ENCODE measurements around the gene CLCA4. TPM values are rescaled to one million over a fixed set of nuclear protein-coding genes. Genes with fewer than 3 reads are reported as not detected.
"Not testable (repeated sequence)": the region's sequence is repeated elsewhere in the genome, so short reads cannot be mapped to it uniquely, and the experiment has no call there.

CLCA4 gene, protein sequence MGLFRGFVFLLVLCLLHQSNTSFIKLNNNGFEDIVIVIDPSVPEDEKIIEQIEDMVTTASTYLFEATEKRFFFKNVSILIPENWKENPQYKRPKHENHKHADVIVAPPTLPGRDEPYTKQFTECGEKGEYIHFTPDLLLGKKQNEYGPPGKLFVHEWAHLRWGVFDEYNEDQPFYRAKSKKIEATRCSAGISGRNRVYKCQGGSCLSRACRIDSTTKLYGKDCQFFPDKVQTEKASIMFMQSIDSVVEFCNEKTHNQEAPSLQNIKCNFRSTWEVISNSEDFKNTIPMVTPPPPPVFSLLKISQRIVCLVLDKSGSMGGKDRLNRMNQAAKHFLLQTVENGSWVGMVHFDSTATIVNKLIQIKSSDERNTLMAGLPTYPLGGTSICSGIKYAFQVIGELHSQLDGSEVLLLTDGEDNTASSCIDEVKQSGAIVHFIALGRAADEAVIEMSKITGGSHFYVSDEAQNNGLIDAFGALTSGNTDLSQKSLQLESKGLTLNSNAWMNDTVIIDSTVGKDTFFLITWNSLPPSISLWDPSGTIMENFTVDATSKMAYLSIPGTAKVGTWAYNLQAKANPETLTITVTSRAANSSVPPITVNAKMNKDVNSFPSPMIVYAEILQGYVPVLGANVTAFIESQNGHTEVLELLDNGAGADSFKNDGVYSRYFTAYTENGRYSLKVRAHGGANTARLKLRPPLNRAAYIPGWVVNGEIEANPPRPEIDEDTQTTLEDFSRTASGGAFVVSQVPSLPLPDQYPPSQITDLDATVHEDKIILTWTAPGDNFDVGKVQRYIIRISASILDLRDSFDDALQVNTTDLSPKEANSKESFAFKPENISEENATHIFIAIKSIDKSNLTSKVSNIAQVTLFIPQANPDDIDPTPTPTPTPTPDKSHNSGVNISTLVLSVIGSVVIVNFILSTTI
- not detected in 2 replicates for total RNA-seq (2014; rRNA removed; shearing (Covaris generic))
- polyA plus RNA-seq (2014; cell fraction: nucleus; rRNA removed) = not detected in 2 replicates

DNA sequence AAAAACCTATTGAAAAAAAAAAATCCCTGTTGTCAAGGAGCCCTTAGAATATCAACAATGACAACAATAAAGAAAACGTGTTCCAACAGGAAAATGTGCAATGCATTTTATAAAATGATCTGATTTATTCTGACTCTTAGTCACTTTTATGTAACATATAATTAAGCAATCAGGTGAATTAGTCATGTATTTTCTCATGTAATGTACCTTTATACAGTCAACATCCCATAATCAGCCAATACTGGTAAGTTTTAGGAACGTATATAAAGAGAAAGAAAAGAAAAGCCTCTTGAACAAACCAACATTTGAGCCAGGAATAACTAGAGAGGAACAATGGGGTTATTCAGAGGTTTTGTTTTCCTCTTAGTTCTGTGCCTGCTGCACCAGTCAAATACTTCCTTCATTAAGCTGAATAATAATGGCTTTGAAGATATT is at the start of gene CLCA4:
Gene CLCA4, plus strand, starts transcription at position 292 of the 435 bp plus-strand sequence. Its CDS starts 42 bp downstream, at position 334.
- no peak for DNase-seq (ENCODE audit: extremely low read depth, low read depth)

DNA sequence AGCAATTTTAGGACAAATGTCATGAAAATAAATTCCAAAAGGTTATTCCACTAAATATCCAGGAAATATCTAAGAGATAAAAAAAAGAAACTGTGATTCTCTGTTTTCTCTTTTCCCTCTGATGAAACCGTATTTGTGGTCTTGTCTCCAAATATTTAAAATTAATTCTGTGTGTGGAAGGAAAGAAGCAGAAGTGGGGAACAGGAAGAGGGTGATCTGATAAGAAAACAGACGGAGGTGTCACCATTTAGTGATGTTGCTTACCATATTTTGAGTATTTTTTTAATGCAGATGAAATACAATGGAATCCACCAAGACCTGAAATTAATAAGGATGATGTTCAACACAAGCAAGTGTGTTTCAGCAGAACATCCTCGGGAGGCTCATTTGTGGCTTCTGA is 48.6 kb upstream of the CLCA4 start:
- DNase-seq (ENCODE audit: extremely low read depth, low read depth) = no peak

DNA sequence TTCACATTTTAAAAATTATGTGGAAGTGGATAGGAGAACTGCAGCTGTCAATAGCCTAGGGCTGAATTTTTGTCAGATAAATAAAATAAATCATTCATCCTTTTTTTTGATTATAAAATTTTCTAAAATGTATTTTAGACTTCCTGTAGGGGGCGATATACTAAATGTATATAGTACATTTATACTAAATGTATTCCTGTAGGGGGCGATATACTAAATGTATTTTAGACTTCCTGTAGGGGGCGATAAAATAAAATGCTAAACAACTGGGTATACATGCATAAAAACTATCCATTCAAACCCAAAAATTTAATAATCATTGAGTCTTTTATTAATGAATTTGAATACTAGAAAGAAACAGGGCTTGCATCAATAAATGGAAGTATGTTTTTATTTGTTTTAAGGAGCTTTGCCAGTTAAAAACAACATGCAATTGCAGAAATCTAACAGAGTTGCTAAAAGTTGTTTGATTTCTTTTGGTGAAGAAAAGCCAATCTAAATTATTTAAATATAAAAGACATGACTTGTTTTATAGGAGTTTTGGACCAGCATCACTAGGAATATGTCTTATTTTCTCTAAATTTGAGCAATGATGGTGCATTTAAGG is 46.8 kb upstream of the CLCA4 start:
- DNase-seq (ENCODE audit: extremely low read depth, low read depth) = peak; percentile 15

DNA sequence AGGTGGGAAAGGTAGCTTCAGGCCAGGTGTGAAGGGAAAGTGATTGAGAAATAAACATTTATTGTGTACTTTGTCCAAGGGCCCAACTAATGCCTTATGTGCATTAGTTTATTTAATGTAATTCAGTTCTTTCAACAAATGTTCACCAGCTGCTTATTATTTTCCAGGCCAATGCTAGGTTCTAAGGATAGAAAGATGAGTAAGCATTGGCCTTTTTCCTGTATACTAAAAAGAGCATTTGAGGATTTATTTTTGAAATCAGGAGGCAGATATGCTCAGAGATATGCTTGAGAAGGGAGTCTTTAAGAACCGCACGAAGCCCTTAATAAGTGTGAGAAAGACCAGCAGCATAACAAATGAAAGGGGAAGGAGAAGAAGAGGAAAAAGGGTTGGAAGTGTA is 46.2 kb upstream of the CLCA4 start:
- DNase-seq (ENCODE audit: extremely low read depth, low read depth) = no peak

DNA sequence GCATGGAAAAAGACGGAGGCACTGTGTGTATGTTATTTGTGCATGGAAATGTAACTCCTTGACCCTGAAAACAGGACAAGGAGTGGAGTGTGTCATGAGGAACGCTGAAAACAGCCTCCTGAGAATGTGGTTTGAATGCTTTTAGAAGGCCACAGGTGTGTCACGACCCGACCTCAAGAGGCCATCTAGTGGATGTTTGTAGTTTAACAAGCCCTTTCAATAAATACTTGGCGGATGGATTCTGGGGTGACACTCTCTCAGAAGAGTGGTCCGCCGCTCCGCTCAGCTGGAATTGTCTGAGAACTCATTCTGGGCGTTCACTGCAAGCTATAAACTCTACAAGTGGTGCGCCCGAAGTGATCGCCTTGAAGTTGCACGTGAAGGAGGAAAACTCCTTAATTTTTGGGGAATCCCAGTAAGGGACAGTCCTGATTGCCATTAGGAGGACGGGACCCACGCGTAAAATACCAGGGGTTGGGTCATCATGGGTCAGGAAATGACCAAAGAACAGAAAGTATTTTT is 44.7 kb upstream of the CLCA4 start:
- not testable (repeated sequence) for DNase-seq (ENCODE audit: extremely low read depth, low read depth)

DNA sequence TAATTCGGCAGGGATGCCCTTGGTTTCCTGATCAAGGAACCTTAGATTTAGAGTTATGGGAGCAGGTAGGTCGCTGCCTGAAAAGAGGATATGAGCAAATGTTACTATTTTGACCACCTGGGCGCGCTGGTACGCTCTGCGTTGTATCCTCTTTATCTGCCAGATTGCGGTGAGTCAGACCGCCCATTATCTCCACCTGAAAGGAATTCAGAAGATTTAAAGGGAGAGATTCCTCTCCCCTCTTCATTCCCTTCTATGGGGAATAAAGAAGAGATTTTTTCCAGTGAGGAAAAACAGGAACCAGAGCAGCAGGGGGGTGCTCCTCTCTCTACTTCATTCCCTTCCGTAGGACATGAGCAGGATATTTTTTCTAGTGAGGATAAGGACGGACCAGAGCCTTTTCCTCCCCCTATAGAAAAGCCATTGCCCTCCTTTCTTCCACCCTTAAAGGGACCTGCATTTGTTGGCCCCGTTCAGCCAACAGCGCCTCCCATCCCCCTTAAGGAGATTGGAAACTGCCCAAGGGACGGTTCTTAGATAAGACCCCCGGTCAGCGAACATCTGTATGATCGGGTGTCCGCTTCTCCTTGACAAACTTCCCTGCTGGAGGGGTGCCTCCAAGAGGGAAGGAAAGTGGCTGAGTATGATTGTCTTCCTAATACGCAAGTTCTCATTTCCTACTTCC is 44.0 kb upstream of the CLCA4 start:
- no peak for DNase-seq (ENCODE audit: extremely low read depth, low read depth)

DNA sequence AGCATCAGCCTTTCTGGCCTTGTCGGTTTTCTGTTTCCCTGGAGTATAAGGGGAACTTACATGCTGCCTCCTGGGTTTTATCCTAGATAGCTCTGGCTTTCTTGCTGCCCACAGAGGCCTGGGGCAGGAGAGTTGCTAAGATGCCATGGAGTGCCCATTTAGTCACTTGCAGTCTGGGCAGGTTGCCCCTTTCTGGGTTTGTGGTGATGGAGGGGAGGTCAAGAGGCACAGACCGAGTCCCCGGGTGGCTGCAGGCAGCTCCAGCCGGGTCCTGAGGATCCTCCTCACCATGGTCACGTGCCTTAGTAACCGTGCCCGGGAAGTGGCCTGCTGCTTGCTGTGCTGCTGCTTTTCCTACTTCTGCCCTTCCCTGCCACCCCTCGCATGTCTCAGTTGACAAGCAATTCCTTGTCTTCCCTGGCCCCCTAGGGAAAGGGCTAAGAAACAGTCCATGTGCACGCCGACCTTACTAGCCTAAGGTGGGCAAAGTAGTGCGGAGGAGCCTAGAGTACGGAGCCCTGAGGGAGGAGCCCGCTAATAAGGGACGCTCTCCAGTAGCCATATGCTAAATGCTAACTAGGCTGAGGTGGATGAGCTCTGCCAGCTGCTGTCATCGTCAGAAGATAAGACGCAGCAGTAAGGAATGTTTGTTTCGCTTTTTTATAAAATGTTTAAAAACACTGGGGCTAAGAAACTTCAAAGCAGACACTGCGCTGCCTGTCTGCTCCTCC is 43.3 kb upstream of the CLCA4 start:
- DNase-seq (ENCODE audit: extremely low read depth, low read depth) = no peak

DNA sequence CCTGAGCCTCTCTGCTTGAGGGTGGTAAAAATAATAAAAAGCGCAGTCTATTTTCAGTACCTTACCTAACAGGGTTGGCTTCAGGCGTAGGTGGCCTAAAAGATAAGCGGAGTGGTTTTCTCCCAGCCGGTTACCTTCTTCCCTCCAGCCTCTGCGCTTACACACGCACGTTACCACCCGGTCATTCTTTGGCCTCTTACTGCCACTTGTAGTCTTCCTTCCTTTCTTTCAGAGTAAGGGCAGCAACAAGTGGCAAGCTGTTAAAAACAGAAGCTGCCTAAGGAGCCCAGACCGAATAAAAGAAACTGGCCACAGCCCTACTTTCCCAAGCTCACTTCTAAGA is 42.8 kb upstream of the CLCA4 start:
- DNase-seq (ENCODE audit: extremely low read depth, low read depth) = no peak

DNA sequence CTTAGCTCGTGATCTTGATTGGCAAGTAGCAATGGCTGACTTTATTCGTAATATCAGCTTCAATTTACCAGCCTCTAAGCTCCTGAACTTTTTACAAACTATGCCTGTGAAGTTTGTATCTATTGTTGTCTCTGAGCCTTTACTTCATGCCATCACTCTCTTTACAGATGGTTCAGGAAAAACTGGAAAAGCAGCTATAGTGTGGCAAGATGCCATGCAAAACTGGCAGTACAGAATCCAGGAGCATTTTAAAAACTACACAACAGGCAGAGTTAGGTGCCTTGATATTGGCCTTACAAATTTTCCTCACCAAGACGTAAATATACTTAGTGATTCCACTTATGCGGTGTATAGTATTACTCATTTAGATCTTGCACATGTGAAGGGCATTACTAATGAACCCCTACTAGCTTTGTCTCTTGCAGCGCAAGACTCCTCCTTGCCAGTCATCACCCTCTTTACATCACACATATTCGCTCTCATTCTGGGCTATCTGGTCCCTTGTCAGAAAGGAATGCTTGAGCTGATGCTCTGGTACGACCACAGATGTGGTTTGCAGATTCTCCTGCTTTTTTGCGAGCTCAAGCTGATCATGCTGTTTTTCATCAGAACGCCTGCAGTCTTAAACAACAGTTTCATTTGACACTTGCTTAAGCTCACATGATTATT is 41.8 kb upstream of the CLCA4 start:
- no peak for DNase-seq (ENCODE audit: extremely low read depth, low read depth)

DNA sequence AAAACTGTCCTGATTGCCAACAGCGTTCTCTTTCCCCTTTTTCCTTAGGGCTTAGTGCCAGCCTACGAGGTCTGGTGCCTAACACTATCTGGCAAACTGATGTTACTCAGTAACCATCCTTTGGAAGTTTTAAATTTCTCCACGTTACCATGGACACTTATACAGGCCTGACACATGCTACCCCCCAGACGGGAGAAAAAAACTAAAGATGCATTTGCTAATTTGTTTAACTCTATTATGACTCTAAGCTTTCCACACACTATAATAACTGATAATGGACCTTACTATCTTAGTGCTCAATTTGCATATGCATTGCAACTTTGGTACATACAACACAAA is 41.3 kb upstream of the CLCA4 start:
- no peak for DNase-seq (ENCODE audit: extremely low read depth, low read depth)

DNA sequence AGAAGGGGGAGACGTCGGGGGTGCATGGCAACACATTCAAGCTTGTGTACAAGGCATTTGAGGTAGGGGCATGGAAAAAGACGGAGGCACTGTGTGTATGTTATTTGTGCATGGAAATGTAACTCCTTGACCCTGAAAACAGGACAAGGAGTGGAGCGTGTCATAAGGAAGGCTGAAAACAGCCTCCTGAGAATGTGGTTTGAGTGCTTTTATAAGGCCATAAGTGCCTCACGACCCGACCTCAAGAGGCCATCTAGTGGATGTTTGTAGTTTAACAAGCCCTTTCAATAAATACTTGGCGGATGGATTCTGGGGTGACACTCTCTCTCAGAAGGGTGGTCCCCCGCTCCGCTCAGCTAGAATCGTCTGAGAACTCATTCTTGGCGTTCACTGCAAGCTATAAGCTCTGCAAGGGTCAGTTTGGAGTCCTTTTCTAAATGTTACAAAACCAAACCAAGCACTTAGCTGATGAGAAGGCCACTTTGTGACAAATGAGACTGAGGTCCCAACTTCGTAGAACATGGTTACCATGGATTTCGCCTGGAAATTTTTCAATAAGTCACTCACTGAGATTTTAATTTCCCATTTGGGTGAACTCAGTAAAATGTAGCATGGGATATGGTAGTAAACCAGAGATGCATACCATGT is 38.8 kb upstream of the CLCA4 start:
- peak; percentile 6 for DNase-seq (ENCODE audit: extremely low read depth, low read depth)

DNA sequence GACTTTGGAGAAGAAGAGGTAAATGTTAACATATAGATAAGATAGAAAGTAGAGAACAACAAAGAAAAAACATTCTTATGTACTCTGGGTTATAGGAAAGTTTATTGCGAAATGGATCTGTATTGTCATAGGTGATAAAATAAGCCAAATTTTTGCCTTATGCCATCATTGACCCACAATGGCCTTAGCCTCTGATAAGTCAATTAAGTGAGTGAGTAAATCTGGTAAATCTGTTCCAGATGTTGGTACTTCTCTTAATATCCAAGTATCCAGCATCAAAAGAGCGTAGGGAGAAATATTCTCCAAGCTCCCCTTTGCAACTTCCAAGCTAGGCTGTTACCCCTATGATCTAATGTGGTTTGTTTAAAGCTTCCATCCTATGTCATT is 38.3 kb upstream of the CLCA4 start:
- DNase-seq (ENCODE audit: extremely low read depth, low read depth) = no peak

DNA sequence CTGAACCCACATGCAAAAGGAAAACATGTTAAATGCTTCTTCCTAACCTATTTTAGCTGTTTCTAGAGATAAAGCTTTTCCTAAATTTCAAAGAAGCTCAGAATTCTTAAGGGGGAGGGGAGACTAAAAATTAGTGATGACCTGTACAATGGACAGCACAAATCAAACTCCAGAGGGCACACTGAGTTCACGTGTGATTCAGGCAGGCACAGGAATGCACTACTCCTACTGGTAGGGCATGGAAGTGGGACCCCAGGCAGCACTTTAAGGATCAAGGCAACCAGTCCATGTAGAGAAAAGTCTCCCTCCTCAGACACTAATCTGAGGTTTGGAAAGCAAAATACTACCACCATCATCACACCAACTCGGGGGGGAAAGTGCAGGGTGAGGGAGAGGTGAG is 31.3 kb upstream of the CLCA4 start:
- DNase-seq (ENCODE audit: extremely low read depth, low read depth) = no peak

DNA sequence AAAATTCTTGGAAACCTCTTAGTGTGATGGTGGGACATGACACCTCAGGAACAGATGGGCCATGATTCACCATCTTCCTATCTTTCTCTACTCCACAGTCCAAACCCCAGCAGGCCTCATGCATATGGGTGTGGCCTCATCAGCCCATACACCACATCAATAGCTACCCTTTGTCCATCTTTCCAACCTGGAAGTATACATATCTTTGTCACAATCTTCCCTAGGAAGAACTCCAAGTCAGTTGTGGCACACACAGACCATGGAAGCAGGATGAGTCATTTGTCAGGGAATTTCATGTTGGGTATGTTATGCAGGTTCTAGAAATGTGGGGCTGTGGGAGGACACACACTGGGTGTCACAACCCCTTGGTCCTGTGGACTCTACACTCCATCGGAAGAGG is 30.5 kb upstream of the CLCA4 start:
- no peak for DNase-seq (ENCODE audit: extremely low read depth, low read depth)

DNA sequence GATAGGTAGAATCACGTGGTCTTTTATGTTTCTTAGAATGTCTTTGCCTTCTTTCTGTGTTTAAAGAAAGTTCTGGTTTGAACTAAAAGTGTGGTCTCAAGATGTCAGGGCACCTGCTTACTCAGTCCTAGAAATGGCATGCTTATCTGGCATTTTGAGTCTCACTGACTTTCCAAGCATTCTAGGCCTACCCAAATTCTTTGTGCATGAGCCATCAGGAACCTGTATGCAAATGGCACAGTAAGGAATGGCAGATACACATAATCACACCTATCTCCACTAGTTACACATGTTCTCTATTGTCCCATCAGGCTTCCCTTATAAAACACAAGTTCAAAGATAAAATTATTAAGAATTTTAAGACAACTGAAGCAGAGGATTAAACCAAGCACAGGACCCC is 29.5 kb upstream of the CLCA4 start:
- no peak for DNase-seq (ENCODE audit: extremely low read depth, low read depth)

DNA sequence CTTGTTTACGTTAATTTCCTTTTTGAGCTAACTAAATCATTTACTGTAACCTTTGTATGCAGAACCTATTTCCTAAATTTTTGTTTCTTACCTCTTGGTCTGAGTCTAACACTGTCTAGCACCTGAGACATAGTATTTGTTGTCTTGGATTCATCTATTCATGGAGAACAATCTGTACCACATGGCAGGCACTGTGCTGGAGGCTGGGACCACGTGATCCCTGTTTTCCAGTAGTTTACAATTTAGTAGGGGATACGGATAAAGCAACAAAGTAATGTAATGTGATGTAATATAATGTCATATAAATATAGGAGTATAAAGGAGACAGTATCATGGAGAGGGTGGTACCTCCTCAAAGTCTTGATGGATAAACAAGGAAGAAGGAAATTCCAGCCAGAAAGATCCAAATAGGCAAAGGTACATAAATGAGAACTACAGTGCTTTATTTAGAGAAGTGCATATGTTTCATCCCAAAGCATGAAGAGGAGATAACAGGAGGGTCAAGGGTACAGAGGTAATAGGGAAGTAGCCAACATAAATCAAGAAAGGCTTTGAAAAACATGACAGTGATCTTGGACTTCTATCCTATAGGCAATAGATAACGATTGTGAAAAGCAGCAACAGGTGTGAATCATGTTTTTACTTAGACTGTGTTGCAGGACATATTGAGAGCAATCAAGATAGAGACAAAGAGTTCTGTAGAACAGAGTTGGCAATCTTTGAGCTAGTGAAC is 25.9 kb upstream of the CLCA4 start:
- DNase-seq (ENCODE audit: extremely low read depth, low read depth) = no peak

DNA sequence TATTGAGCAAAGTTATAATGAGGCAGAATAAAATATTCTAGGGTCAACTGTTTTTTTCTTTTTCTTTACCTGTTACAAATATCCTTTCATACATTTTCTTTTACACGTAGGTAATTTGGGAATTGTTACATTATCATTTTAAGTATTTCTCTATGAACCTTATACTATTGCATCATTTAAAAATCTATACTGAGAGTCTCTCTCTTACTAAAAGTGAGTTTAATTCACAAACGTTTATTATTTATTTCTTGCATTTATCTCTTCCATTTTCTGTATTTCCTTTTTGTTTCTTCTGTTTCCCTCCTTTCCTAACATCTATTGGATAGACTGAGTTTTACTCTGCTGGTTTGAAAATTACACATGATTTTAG is 25.4 kb upstream of the CLCA4 start:
- no peak for DNase-seq (ENCODE audit: extremely low read depth, low read depth)

DNA sequence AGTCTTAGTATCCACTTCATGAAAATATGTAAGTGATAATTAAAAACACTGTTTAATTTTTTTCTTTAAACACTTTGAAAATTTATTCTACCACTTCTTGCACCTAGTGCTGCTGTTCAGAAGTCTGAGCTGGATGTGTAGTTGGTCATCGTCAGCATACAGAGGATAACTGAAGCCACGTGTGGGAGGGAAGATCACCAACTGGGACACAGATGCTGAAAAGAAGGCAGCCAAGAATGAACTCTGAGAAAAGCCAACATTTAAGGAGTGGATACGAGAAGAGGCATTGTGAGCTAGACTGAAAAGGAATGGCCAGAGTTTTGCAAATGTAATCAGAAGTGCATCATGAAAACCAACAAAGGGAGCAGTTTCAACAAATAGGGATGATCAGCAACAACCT is 24.6 kb upstream of the CLCA4 start:
- DNase-seq (ENCODE audit: extremely low read depth, low read depth) = no peak

Data from NCI-H460 (cell line).